Memory B cell (primary cell): Measurements from ENCODE around the gene CHM.
"Not testable (repeated sequence)": the region's sequence is repeated elsewhere in the genome, so short reads cannot be mapped to it uniquely, and the experiment has no call there.

Source experiments
- ATAC-seq: fragments of 150-1000 bp; cut with Tn5 transposase; 2 replicates; pipeline ENCODE4 v1.10.0; 2021; ENCODE audit warnings: low read depth, mild to moderate bottlenecking, moderate library complexity
- DNase-seq, 2 donors: peaks; one replicate each; pipeline ENCODE4 v3.0.0; 2022; ENCODE audit warnings: low spot score in 2 of 2
- H3K27ac Mint-ChIP-seq: one replicate; pipeline ENCODE4 v1.8.0; 2022; ENCODE audit warnings: mild to moderate bottlenecking, moderate library complexity, mixed read lengths
- H3K27me3 Mint-ChIP-seq: one replicate; pipeline ENCODE4 v1.8.0; 2022; ENCODE audit warnings: mixed read lengths
- H3K36me3 Mint-ChIP-seq: one replicate; pipeline ENCODE4 v1.8.0; 2022; ENCODE audit warnings: mild to moderate bottlenecking, mixed read lengths
- H3K4me1 Mint-ChIP-seq: one replicate; pipeline ENCODE4 v1.8.0; 2022; ENCODE audit warnings: mixed read lengths
- H3K4me3 Mint-ChIP-seq: one replicate; pipeline ENCODE4 v1.8.0; 2022; ENCODE audit warnings: mild to moderate bottlenecking, moderate library complexity, mixed read lengths
- H3K9me3 Mint-ChIP-seq: one replicate; pipeline ENCODE4 v1.8.0; 2022; ENCODE audit warnings: mixed read lengths

Gene CHM

DNA sequence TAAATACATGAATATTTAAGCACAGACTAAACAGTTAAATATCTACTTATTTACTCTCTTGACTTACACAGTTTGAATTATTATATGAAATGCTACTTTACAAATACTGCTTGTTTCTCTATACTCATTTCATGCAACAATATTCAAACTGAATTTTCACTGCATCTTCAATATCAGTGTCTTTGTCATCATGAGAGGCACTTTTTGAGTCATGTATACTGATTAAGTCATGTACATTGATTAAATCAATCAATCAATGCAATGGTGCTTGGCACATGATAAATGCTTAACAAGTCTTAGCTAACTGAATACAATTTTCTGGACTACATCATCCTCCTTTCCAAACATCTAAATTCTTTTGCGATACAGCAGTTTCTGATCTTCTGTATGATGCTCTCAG is 67.1 kb downstream of the CHM start:
- DNase-seq (no peak), ATAC-seq (no peak)
- H3K36me3 Mint-ChIP-seq: peaks cover 10% of the 10 kb centered on the region
- no peaks in the 10 kb centered on the region for H3K27me3 Mint-ChIP-seq
- no peak overlapping the region for H3K27ac Mint-ChIP-seq
- peaks cover 7% of the 10 kb centered on the region for H3K4me1 Mint-ChIP-seq
- H3K9me3 Mint-ChIP-seq: no peaks in the 10 kb centered on the region
- H3K4me3 Mint-ChIP-seq: no peak overlapping the region

DNA sequence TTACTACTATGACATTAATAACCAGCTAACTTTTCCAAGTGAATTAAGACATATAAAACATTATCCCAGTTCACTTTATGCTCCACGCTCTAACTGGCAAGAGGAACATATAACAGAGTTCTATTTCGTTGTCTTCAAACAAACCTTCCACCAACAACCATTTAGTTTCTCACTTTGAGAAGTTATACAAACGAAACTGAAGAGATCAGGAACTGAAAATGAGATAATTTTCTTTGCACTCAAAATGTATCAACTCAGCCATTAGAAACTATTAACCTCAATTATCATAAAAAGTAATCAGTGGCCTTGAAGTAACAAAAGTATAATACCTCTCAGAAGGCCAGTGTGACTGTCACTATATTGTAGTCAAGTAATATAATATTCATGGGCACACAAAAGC is 70.1 kb downstream of the CHM start:
- Mint-ChIP-seq H3K9me3 (no peaks in the 10 kb centered on the region), H3K4me3 (peak overlapping the region; percentile 16), H3K27me3 (no peaks in the 10 kb centered on the region), H3K36me3 (peaks cover 15% of the 10 kb centered on the region), H3K4me1 (peaks cover 7% of the 10 kb centered on the region), H3K27ac (peak overlapping the region; percentile 88)
- DNase-seq (no peak), ATAC-seq (no peak)

DNA sequence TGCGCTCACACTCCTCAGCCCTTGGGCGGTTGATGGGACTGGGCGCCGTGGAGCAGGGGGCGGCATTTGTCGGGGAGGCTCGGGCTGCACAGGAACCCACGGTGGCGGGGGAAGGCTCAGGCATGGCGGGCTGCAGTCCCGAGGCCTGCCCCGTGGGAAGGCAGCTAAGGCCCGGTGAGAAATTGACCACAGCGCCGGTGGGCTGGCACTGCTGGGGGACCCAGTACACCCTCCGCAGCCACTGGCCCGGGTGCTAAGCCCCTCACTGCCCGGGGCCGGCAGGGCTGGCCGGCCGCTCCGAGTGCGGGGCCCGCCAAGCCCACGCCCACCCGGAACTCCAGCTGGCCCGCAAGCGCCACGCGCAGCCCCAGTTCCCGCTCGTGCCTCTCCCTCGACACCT is 75.0 kb downstream of the CHM start:
- not testable (repeated sequence) for H3K9me3 Mint-ChIP-seq, ATAC-seq, H3K27me3 Mint-ChIP-seq, H3K27ac Mint-ChIP-seq, H3K4me3 Mint-ChIP-seq, DNase-seq
- Mint-ChIP-seq H3K36me3 (peaks cover 16% of the 10 kb centered on the region), H3K4me1 (peaks cover 11% of the 10 kb centered on the region)

DNA sequence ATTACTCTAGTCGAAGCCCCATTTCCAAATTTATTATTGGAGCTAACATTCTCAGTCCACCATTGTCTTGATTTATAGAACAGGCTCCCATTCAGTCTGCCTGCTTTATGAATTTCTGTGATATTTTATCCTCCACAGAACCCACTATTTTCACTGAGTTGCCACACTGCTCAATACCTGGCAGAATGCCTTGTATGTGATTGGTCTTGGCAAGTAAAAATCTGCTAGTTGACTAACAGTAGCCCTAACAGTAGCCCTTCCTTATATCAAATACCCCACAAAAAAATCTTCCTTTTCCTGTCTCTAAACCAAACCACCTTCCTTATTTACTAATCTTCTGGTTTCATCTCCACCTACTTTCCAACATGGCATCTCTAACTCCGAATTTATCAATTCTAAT is 82.6 kb downstream of the CHM start:
- peaks cover 3% of the 10 kb centered on the region for H3K4me1 Mint-ChIP-seq
- DNase-seq (no peak), ATAC-seq (no peak)
- peaks cover 5% of the 10 kb centered on the region for H3K36me3 Mint-ChIP-seq
- no peak overlapping the region for H3K4me3 Mint-ChIP-seq
- no peaks in the 10 kb centered on the region for H3K27me3 Mint-ChIP-seq
- no peak overlapping the region for H3K27ac Mint-ChIP-seq
- no peaks in the 10 kb centered on the region for H3K9me3 Mint-ChIP-seq

DNA sequence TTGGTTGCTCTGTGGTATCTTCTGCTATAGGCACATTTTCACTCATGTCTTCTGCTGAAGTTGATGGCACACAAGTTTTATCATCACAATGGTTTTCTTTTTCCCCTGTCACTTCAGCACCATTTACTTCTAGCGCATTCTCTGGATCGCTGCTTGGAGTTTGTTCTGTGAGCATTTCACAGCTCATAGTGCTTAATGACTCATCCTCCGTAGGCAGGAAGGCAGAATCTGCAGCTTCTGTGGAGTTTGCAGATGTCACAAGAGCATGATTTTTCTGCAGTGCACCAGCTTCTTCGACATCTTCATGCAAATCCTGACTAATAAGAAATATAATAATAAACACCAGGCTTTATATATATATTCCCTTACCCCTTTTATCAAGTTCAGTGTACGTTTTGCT is 83.6 kb downstream of the CHM start:
- peaks cover 4% of the 10 kb centered on the region for H3K36me3 Mint-ChIP-seq
- no peaks in the 10 kb centered on the region for H3K9me3 Mint-ChIP-seq
- DNase-seq (no peak), ATAC-seq (no peak)
- no peak overlapping the region for H3K4me3 Mint-ChIP-seq
- no peaks in the 10 kb centered on the region for H3K4me1 Mint-ChIP-seq
- no peaks in the 10 kb centered on the region for H3K27me3 Mint-ChIP-seq
- H3K27ac Mint-ChIP-seq: no peak overlapping the region

DNA sequence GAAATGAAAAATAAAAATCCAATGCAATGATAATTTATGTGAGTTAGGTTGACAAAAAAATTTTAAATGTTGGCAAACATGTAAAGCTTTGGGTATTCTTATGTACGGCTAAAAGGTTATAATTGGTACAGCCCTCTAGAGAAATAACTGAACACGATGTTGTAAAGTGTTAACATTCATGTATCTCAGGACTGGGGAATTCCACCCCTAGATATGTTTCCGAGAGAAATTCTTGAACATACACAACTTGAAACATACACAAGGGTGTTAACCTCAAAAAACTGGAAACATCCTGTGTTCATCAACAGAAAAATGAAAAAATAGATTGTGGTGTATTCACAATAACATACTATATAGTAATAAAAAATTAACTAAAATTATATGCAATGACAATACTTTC is 91.8 kb downstream of the CHM start:
- peaks cover 10% of the 10 kb centered on the region for H3K9me3 Mint-ChIP-seq
- ATAC-seq: no peak
- H3K36me3 Mint-ChIP-seq: peaks cover 20% of the 10 kb centered on the region
- H3K4me3 Mint-ChIP-seq: no peak overlapping the region
- no peaks in the 10 kb centered on the region for H3K27me3 Mint-ChIP-seq
- no peak overlapping the region for H3K27ac Mint-ChIP-seq
- H3K4me1 Mint-ChIP-seq: no peaks in the 10 kb centered on the region
- no peak for DNase-seq

DNA sequence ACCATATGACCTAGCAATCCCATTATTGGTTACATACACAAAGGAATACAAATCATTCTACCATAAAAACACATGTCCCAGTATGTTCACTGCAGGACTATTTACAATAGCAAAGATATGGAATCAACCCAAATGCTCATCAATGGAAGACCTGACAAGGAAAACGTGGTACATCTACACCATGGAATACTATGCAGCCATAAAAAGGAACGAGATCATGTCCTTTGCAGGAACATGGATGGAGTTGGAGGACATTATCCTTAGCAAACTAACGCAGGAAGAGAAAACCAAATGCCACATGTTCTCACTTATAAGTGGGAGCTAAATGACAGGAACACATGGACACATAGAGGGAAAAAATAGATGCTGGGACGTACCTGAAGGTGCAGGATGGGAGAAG is 102.6 kb downstream of the CHM start:
- not testable (repeated sequence) for H3K9me3 Mint-ChIP-seq, DNase-seq, H3K27ac Mint-ChIP-seq, H3K4me1 Mint-ChIP-seq, ATAC-seq, H3K27me3 Mint-ChIP-seq, H3K4me3 Mint-ChIP-seq
- peaks cover 25% of the 10 kb centered on the region for H3K36me3 Mint-ChIP-seq

DNA sequence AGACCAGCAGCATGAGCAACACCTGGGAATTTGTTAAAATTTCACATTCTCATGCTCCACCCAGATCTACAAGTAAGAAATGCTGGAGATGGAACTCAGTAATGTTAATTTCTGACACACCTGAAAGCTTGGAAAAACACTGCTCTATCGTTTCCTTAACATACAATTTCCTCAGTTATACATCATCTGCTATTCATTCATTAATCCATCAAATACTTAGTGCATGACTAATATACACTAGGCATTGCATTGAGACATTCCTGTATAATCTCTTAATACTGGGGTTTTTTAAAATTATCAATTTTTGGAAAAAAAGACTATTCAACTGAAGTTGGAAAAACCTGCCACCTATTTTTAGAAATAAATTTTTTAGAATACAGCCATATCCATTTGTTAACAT is 106.1 kb downstream of the CHM start:
- ATAC-seq: no peak
- Mint-ChIP-seq H3K9me3 (peaks cover 5% of the 10 kb centered on the region), H3K27ac (no peak overlapping the region), H3K4me3 (no peak overlapping the region), H3K4me1 (peaks cover 4% of the 10 kb centered on the region), H3K27me3 (no peaks in the 10 kb centered on the region), H3K36me3 (peaks cover 18% of the 10 kb centered on the region)
- no peak for DNase-seq

DNA sequence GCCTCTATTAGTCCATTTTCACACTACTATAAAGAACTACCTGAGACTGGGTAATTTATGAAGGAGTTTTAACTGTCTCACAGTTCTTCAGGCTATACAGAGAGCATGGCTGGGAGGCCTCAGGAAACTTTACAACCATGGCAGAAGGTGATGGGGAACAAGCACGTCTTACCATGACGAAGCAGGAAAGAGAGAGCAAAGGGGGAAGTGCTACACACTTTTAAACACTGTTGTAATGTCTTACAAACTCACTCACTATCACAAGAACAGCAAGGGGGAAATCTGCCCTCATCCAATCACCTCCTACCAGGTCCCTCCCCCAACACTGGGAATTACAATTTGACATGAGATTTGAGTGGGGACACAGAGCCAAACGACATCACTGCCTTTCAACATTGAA is 107.4 kb downstream of the CHM start:
- not testable (repeated sequence) for H3K27ac Mint-ChIP-seq, H3K4me1 Mint-ChIP-seq, H3K27me3 Mint-ChIP-seq, H3K36me3 Mint-ChIP-seq, ATAC-seq, DNase-seq, H3K4me3 Mint-ChIP-seq, H3K9me3 Mint-ChIP-seq

DNA sequence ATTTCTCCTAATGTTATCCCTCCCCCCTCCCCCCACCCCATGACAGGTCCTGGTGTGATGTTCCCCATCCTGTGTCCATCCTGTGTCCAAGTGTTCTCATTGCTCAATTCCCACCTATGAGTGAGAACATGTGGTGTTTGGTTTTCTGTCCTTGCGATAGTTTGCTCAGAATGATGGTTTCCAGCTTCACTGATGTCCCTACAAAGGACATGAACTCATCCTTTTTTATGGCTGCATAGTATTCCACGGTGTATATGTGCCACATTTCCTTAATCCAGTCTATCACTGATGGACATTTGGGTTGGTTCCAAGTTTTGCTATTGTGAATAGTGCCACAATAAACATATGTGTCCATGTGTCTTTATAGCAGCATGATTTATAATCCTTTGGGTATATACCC is 113.0 kb downstream of the CHM start:
- not testable (repeated sequence) for H3K27ac Mint-ChIP-seq, H3K9me3 Mint-ChIP-seq, H3K4me3 Mint-ChIP-seq, DNase-seq, H3K36me3 Mint-ChIP-seq, H3K4me1 Mint-ChIP-seq, ATAC-seq, H3K27me3 Mint-ChIP-seq

DNA sequence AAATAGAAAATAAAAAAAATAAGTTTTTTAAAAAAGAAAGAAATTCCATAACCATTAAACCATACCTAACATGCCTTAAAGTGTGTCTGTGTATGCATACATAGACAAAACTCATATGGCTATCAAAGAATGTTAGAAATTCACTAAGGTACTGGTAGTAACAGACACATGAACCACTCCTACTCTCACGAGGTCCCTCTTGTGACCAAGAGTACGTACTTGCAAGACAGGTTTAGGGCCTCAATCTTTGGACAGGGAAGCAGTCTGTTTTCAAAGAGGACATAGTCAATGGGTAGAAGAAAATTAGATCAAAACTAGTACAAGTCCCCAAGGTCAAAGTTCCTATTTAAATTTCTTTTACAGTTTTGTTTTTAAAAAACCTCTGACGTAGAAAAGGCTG is 117.3 kb downstream of the CHM start:
- H3K4me3 Mint-ChIP-seq: no peak overlapping the region
- H3K4me1 Mint-ChIP-seq: no peaks in the 10 kb centered on the region
- H3K9me3 Mint-ChIP-seq: no peaks in the 10 kb centered on the region
- peaks cover 6% of the 10 kb centered on the region for H3K36me3 Mint-ChIP-seq
- H3K27me3 Mint-ChIP-seq: no peaks in the 10 kb centered on the region
- ATAC-seq (no peak), DNase-seq (no peak)
- no peak overlapping the region for H3K27ac Mint-ChIP-seq

DNA sequence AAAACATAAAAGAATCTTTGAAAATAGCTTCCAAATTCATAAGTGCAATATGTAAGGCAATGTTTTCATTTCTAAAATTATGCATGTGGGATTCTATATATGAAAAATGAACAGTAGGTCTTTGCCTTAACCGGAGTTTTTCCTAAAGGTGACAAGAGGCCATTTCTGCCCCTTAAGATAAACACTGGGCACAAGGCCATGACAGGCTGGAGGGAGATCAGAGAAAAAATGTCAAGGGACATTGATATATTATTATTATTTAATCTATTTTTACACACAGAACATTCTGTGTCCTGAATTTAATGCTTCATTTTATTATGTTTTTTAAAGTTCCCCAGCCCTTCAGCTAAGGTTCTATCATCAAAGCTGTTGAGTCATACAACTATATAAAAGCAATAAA is 118.8 kb downstream of the CHM start:
- Mint-ChIP-seq H3K27ac (no peak overlapping the region), H3K27me3 (no peaks in the 10 kb centered on the region), H3K4me3 (no peak overlapping the region), H3K36me3 (peaks cover 4% of the 10 kb centered on the region), H3K4me1 (peaks cover 5% of the 10 kb centered on the region), H3K9me3 (no peaks in the 10 kb centered on the region)
- ATAC-seq (no peak), DNase-seq (no peak)

DNA sequence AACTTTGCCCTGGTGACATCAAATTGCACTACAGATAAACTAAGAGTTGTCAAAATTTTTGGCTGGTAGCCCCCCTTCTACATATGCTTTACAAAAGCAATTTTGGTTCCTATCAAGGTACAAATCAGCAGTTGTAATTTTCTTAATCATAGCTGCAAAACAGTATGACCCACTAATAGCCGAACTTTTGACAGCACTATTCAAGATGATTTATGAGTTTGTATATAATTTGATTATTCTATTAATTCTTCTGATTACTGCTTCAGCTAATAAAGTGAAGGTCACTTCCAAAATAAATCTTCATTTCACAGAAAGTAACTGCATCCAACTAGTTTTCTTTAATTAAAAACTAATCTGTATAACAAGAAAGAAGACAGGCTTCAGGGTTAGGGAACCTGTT is 119.6 kb downstream of the CHM start:
- Mint-ChIP-seq H3K27ac (no peak overlapping the region), H3K27me3 (no peaks in the 10 kb centered on the region), H3K4me3 (no peak overlapping the region), H3K4me1 (peaks cover 7% of the 10 kb centered on the region), H3K36me3 (peaks cover 6% of the 10 kb centered on the region), H3K9me3 (no peaks in the 10 kb centered on the region)
- no peak for DNase-seq
- no peak for ATAC-seq

DNA sequence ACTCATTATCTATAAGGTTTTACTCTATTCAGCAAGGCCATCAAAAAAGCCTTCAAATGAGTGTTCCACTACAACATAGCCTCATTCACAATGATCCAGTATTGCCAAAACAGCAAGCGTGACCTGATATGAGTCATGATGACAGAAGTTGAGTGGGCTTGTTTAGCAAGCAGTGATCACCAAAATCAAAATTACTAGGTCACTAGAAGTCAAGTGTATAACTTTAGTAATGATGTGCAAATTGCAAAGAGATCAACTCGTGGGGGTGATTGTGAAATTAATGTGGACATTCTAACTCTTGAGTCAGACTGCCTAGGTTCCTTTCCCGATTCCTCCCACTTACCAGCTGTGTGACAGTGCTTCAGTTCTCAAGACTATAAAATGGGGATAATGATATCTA is 124.5 kb downstream of the CHM start:
- no peak for ATAC-seq

DNA sequence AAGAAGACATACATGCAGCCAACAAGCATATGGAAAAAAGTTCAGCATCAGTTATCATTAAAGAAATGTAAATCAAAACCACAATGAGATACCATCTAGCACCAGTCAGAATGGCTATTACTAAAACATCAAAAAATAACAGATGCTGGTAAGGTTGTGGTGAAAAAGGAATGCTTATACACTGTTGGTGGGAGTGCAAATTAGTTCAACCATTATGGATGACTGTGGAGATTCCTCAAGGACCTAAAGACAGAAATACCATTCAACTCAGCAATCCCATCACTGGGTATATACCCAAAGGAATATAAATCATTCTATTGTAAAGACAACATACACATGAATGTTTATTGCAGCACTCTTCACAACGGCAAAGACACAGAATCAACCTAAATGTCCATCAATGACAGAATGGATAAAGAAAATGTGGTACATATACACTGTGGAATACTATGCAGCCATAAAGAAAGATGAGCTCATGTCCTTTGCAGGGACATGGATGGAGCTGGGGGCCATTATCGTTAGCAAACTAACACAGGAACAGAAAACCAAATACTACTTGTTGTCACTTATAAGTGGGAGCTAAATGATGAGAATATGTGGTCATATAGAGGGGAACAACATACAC is 130.6 kb downstream of the CHM start:
- not testable (repeated sequence) for H3K4me3 Mint-ChIP-seq, H3K9me3 Mint-ChIP-seq, DNase-seq, ATAC-seq, H3K27me3 Mint-ChIP-seq, H3K27ac Mint-ChIP-seq
- Mint-ChIP-seq H3K4me1 (peaks cover 13% of the 10 kb centered on the region), H3K36me3 (peaks cover 21% of the 10 kb centered on the region)

More for the DNA sequence above, 124.5 kb downstream of the CHM start:
- no peak overlapping the region for H3K27ac Mint-ChIP-seq
- no peaks in the 10 kb centered on the region for H3K27me3 Mint-ChIP-seq
- H3K4me1 Mint-ChIP-seq: peaks cover 7% of the 10 kb centered on the region
- no peak for DNase-seq
- no peaks in the 10 kb centered on the region for H3K9me3 Mint-ChIP-seq
- H3K36me3 Mint-ChIP-seq: peaks cover 11% of the 10 kb centered on the region
- no peak overlapping the region for H3K4me3 Mint-ChIP-seq
